RCC 7860 (cell line): Measurements from ENCODE around the gene TMIGD3.

Source experiments
- DNase-seq: peaks from one replicate; pipeline ENCODE4 v3.0.0-alpha.2; 2015; ENCODE audit warnings: low spot score
- FAIRE-seq: peaks from 2 replicates; lab custom pipeline; 2012; peaks lifted over from hg19 to GRCh38; lab: Jason Lieb, UNC

The TMIGD3 gene

GRCh38 chr1:111476214-111476613, 27.2 kb downstream of the TMIGD3 start:
- DNase-seq (no peak), FAIRE-seq (no peak)

GRCh38 chr1:111475701-111476100, 27.7 kb downstream of the TMIGD3 start:
- no peak for FAIRE-seq
- DNase-seq: no peak

GRCh38 chr1:111474521-111474920, 28.9 kb downstream of the TMIGD3 start:
- no peak for FAIRE-seq
- DNase-seq: no peak

GRCh38 chr1:111474106-111474505, 29.3 kb downstream of the TMIGD3 start:
- FAIRE-seq (no peak), DNase-seq (no peak)

- FAIRE-seq: no peak
- DNase-seq: no peak
Observed at GRCh38 chr1:111471538-111471937, 31.9 kb downstream of the TMIGD3 start.

GRCh38 chr1:111471012-111471411, 32.4 kb downstream of the TMIGD3 start:
- DNase-seq (no peak), FAIRE-seq (no peak)

GRCh38 chr1:111470596-111470995, 32.8 kb downstream of the TMIGD3 start:
- FAIRE-seq (no peak), DNase-seq (no peak)

GRCh38 chr1:111469539-111469938, 33.9 kb downstream of the TMIGD3 start:
- DNase-seq (no peak), FAIRE-seq (no peak)

- DNase-seq (no peak), FAIRE-seq (no peak)
Observed at GRCh38 chr1:111468717-111469100, 34.7 kb downstream of the TMIGD3 start.

GRCh38 chr1:111467865-111468716, 35.3 kb downstream of the TMIGD3 start:
- DNase-seq (no peak), FAIRE-seq (no peak)

GRCh38 chr1:111466480-111466879, 37.0 kb downstream of the TMIGD3 start:
- no peak for FAIRE-seq
- no peak for DNase-seq

GRCh38 chr1:111465754-111466153, 37.7 kb downstream of the TMIGD3 start:
- FAIRE-seq (no peak), DNase-seq (no peak)

- peak; percentile 91 for DNase-seq
- FAIRE-seq: peak; percentile 97
Observed at GRCh38 chr1:111463029-111463683, 40.3 kb downstream of the TMIGD3 start.

GRCh38 chr1:111462370-111463028, 40.9 kb downstream of the TMIGD3 start:
- DNase-seq: no peak
- FAIRE-seq: peak; percentile 69

GRCh38 chr1:111461765-111462164, 41.7 kb downstream of the TMIGD3 start:
- DNase-seq: no peak
- no peak for FAIRE-seq

GRCh38 chr1:111455642-111456031, 47.8 kb downstream of the TMIGD3 start:
- FAIRE-seq (no peak), DNase-seq (no peak)

GRCh38 chr1:111454859-111455641, 48.4 kb downstream of the TMIGD3 start:
- FAIRE-seq: no peak
- no peak for DNase-seq

GRCh38 chr1:111453706-111454105, 49.7 kb downstream of the TMIGD3 start:
- DNase-seq: no peak
- no peak for FAIRE-seq

- FAIRE-seq: no peak
Observed at GRCh38 chr1:111452581-111452980, 50.9 kb downstream of the TMIGD3 start.

GRCh38 chr1:111450185-111450584, 53.2 kb downstream of the TMIGD3 start:
- DNase-seq: no peak
- FAIRE-seq: no peak

More at GRCh38 chr1:111452581-111452980, 50.9 kb downstream of the TMIGD3 start:
- no peak for DNase-seq

GRCh38 chr1:111449703-111450017, 53.8 kb downstream of the TMIGD3 start:
- FAIRE-seq (no peak), DNase-seq (no peak)
